Stimulated activated memory B cell treated with anti-CD40 and anti-IgM and Interleukin-4, amounts not matched to agents 10 μg/mL and 1 μg/mL and 100 μg/mL, for 72 hours (primary cell): Measurements from ENCODE around the gene ADAMTSL3.
"Not testable (repeated sequence)": the region's sequence is repeated elsewhere in the genome, so short reads cannot be mapped to it uniquely, and the experiment has no call there.

ENCODE experiments used
- ATAC-seq: fragments of 150-1000 bp; cut with Tn5 transposase; 2 replicates; pipeline ENCODE4 v1.10.0; 2021
- H3K27ac Mint-ChIP-seq: one replicate; pipeline ENCODE4 v1.8.0; 2022; ENCODE audit warnings: mild to moderate bottlenecking, mixed read lengths
- H3K27me3 Mint-ChIP-seq: one replicate; pipeline ENCODE4 v1.8.0; 2022; ENCODE audit warnings: mixed read lengths
- H3K36me3 Mint-ChIP-seq: one replicate; pipeline ENCODE4 v1.8.0; 2022; ENCODE audit warnings: mixed read lengths
- H3K4me1 Mint-ChIP-seq: one replicate; pipeline ENCODE4 v1.8.0; 2022; ENCODE audit warnings: mixed read lengths
- H3K4me3 Mint-ChIP-seq: one replicate; pipeline ENCODE4 v1.8.0; 2022; ENCODE audit warnings: mild to moderate bottlenecking, moderate library complexity, mixed read lengths
- H3K9me3 Mint-ChIP-seq: one replicate; pipeline ENCODE4 v1.8.0; 2022; ENCODE audit warnings: mixed read lengths

ADAMTSL3 gene

GRCh38 chr15:83745771-83746170 lies 91.8 kb downstream of the ADAMTSL3 start:
- H3K27ac Mint-ChIP-seq, result no peak overlapping the region
- no peaks in the 10 kb centered on the region for H3K36me3 Mint-ChIP-seq
- H3K27me3 Mint-ChIP-seq, result no peaks in the 10 kb centered on the region

GRCh38 chr15:83746231-83746630 lies 92.3 kb downstream of the ADAMTSL3 start:
- no peak for ATAC-seq
- Mint-ChIP-seq H3K27me3 (no peaks in the 10 kb centered on the region), H3K9me3 (peaks cover 6% of the 10 kb centered on the region), H3K27ac (no peak overlapping the region), H3K4me3 (no peak overlapping the region), H3K36me3 (no peaks in the 10 kb centered on the region), H3K4me1 (no peaks in the 10 kb centered on the region)

More at GRCh38 chr15:83745771-83746170, 91.8 kb downstream of the ADAMTSL3 start:
- Mint-ChIP-seq H3K4me3 (no peak overlapping the region), H3K4me1 (no peaks in the 10 kb centered on the region), H3K9me3 (peaks cover 6% of the 10 kb centered on the region)
- no peak for ATAC-seq

GRCh38 chr15:83747050-83747717 lies 93.3 kb downstream of the ADAMTSL3 start:
- no peak overlapping the region for H3K27ac Mint-ChIP-seq
- ATAC-seq, result no peak
- H3K9me3 Mint-ChIP-seq, result peaks cover 6% of the 10 kb centered on the region
- H3K27me3 Mint-ChIP-seq, result no peaks in the 10 kb centered on the region
- no peaks in the 10 kb centered on the region for H3K36me3 Mint-ChIP-seq
- no peaks in the 10 kb centered on the region for H3K4me1 Mint-ChIP-seq
- H3K4me3 Mint-ChIP-seq, result no peak overlapping the region

GRCh38 chr15:83747718-83748110 lies 93.8 kb downstream of the ADAMTSL3 start:
- ATAC-seq, result no peak
- peaks cover 6% of the 10 kb centered on the region for H3K9me3 Mint-ChIP-seq
- no peaks in the 10 kb centered on the region for H3K4me1 Mint-ChIP-seq
- no peak overlapping the region for H3K4me3 Mint-ChIP-seq
- H3K27ac Mint-ChIP-seq, result no peak overlapping the region
- no peaks in the 10 kb centered on the region for H3K27me3 Mint-ChIP-seq
- no peaks in the 10 kb centered on the region for H3K36me3 Mint-ChIP-seq

GRCh38 chr15:83753872-83754493 lies 100.1 kb downstream of the ADAMTSL3 start:
- Mint-ChIP-seq H3K27ac (no peak overlapping the region), H3K9me3 (peaks cover 9% of the 10 kb centered on the region), H3K36me3 (no peaks in the 10 kb centered on the region), H3K27me3 (no peaks in the 10 kb centered on the region), H3K4me3 (no peak overlapping the region), H3K4me1 (no peaks in the 10 kb centered on the region)
- ATAC-seq, result no peak

DNA sequence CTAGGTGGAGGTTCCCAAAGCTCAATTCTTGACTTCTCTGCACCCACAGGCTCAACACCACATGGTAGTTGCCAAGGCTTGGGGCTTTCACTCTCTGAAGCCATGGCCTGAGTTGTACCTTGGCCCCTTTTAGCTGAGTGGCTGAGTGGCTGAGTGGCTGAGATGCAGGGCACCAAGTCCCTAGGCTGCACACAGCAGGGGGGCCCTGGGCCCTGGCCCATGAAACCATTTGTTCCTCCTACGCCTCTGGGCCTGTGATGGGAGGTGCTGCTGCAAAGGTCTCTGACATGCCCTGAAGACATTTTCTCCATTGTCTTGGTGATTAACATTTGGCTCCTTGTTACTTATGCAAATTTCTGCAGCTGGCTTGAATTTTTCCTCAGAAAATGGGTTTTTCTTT lies 103.4 kb downstream of the ADAMTSL3 start:
- not testable (repeated sequence) for H3K4me1 Mint-ChIP-seq, H3K4me3 Mint-ChIP-seq, H3K27ac Mint-ChIP-seq, H3K27me3 Mint-ChIP-seq, ATAC-seq, H3K36me3 Mint-ChIP-seq
- peaks cover 15% of the 10 kb centered on the region for H3K9me3 Mint-ChIP-seq

DNA sequence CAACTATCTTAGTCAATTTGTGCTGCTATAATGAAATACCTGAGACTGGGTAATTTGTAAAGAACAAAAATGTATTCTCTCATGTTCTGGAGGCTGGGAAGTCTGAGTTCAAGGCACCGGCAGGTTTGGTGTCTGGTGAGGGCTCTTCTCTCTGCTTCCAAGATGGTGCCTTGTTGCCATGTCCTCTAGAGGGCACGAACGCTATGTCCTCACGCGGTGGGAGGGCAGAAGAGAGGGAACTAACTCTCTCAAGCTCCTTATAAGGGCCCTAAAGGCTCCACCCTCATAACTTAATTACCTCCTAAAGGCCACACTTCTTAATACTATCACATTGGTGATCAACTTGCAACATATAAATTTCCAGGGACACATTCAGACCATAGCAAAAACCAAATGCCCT lies 108.4 kb downstream of the ADAMTSL3 start:
- no peak for ATAC-seq
- no peak overlapping the region for H3K4me3 Mint-ChIP-seq
- H3K27me3 Mint-ChIP-seq, result no peaks in the 10 kb centered on the region
- no peak overlapping the region for H3K27ac Mint-ChIP-seq
- no peaks in the 10 kb centered on the region for H3K36me3 Mint-ChIP-seq
- no peaks in the 10 kb centered on the region for H3K4me1 Mint-ChIP-seq
- peaks cover 12% of the 10 kb centered on the region for H3K9me3 Mint-ChIP-seq

DNA sequence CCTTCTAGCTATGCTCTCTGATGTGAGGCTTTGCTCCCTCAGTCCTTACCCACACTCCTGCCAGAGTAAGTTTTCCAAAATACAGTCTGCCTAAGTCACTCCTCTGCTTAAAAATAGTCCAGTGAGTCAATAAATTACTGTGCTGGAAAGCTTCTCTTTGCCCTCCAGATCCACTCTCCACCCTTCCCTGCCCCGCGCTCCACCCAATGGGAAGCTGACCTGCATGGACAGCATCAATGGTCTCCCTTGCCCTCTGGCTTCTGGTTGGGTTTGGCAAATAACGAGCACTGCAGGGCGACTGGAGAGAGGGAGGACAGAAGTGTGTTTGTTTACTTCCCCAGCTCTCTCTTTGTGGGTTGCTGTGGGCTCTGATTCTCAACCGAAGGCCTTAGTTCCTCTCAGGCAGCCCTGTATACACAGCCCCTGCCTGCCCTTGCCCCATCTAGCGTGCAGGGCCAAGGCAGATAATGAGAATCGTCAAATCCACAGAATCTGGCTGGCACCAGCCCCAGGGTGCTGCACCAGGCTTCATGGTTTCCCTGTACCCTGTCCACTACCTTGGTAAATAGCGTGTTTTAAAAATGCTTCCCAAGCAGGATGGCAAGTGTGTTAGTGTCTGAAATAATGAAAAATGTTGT lies 110.4 kb downstream of the ADAMTSL3 start:
- no peaks in the 10 kb centered on the region for H3K4me1 Mint-ChIP-seq
- no peaks in the 10 kb centered on the region for H3K36me3 Mint-ChIP-seq
- H3K4me3 Mint-ChIP-seq, result no peak overlapping the region
- no peak overlapping the region for H3K27ac Mint-ChIP-seq
- no peaks in the 10 kb centered on the region for H3K27me3 Mint-ChIP-seq
- ATAC-seq, result no peak
- H3K9me3 Mint-ChIP-seq, result peaks cover 11% of the 10 kb centered on the region

GRCh38 chr15:83766339-83766738 lies 112.4 kb downstream of the ADAMTSL3 start:
- Mint-ChIP-seq H3K9me3 (peaks cover 7% of the 10 kb centered on the region), H3K4me1 (no peaks in the 10 kb centered on the region), H3K4me3 (no peak overlapping the region)

DNA sequence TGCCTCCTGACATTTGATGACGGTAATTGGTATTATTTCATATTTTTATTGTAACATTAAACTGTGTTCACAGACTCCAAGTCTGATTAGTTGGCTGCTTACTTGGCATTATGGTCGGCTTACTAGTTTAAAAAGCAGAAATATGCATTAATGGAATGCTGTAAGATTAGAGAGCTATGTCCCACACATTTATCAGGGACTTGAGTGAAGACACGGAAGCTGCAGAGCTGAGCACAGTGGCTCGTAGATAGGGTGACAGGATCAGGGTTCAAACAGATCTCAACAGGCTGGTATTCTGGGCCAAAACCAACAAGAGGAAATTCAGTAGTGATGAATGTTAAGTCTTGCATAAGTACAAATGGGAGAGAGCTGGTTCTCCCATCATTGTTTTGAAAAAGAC lies 113.8 kb downstream of the ADAMTSL3 start:
- Mint-ChIP-seq H3K9me3 (peaks cover 6% of the 10 kb centered on the region), H3K4me1 (no peaks in the 10 kb centered on the region), H3K4me3 (no peak overlapping the region), H3K36me3 (no peaks in the 10 kb centered on the region), H3K27me3 (no peaks in the 10 kb centered on the region), H3K27ac (no peak overlapping the region)
- ATAC-seq, result no peak

More at GRCh38 chr15:83766339-83766738, 112.4 kb downstream of the ADAMTSL3 start:
- Mint-ChIP-seq H3K27me3 (no peaks in the 10 kb centered on the region), H3K27ac (no peak overlapping the region), H3K36me3 (no peaks in the 10 kb centered on the region)
- ATAC-seq, result no peak

DNA sequence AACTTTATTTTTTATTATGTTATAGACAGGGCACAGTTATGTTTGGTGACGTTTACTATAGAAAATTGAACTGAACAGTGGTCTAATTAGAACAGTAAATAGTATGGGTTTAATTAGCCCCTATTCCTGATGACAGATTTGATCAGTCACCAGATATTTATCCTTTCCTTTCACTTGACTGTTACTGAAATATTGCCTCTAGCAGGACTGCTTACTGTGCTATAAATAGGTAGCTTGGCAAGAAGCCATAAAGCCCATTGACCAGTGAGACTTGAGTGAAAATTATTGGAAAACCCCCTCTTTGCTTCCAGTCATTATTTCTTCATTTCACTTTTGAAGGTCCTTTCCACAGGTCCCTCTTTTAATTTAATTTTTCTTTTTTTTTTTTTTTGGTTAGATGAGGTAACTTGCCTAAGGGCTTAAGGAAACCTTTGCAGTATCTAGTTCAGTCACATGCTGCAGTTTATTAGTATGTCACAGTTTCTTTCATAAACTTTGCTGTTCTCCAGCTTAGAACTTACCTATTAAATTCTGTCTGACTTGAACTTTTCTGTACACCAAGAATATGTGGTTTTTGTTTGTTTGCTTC lies 115.6 kb downstream of the ADAMTSL3 start:
- no peak for ATAC-seq
- Mint-ChIP-seq H3K27me3 (peaks cover 8% of the 10 kb centered on the region), H3K36me3 (no peaks in the 10 kb centered on the region), H3K27ac (no peak overlapping the region), H3K9me3 (peaks cover 6% of the 10 kb centered on the region), H3K4me1 (no peaks in the 10 kb centered on the region), H3K4me3 (no peak overlapping the region)

GRCh38 chr15:83775738-83776137 lies 121.8 kb downstream of the ADAMTSL3 start:
- no peak overlapping the region for H3K27ac Mint-ChIP-seq
- ATAC-seq, result no peak
- no peak overlapping the region for H3K4me3 Mint-ChIP-seq
- peaks cover 8% of the 10 kb centered on the region for H3K27me3 Mint-ChIP-seq
- no peaks in the 10 kb centered on the region for H3K36me3 Mint-ChIP-seq
- peaks cover 6% of the 10 kb centered on the region for H3K9me3 Mint-ChIP-seq
- H3K4me1 Mint-ChIP-seq, result no peaks in the 10 kb centered on the region

DNA sequence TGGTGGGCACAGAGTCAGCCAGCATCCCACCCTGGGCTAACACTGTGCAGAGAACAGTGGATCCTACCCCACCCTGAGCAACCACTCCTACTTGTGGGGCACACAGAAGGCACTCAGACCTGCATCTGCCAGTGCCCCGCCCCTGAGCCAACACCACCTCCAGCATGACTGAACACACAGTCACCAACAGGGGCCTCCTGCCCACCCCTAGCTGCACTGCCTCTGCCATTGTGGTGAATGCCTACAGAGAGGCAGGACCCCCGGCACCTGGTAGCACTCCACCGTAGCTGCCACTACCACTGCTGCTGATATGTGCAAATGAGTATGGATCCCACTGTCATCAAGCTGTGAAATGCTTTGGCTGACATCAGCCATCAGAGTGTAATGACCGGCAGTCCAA lies 123.1 kb downstream of the ADAMTSL3 start:
- Mint-ChIP-seq H3K9me3 (peaks cover 6% of the 10 kb centered on the region), H3K36me3 (no peaks in the 10 kb centered on the region), H3K27ac (no peak overlapping the region), H3K4me3 (no peak overlapping the region), H3K4me1 (no peaks in the 10 kb centered on the region), H3K27me3 (peaks cover 8% of the 10 kb centered on the region)
- no peak for ATAC-seq

- ATAC-seq, result no peak
- no peak overlapping the region for H3K4me3 Mint-ChIP-seq
- H3K27ac Mint-ChIP-seq, result no peak overlapping the region
- H3K27me3 Mint-ChIP-seq, result peaks cover 4% of the 10 kb centered on the region
- no peaks in the 10 kb centered on the region for H3K4me1 Mint-ChIP-seq
- no peaks in the 10 kb centered on the region for H3K36me3 Mint-ChIP-seq
- H3K9me3 Mint-ChIP-seq, result peaks cover 22% of the 10 kb centered on the region
These were observed 129.3 kb downstream of the ADAMTSL3 start for GRCh38 chr15:83783227-83783626.

DNA sequence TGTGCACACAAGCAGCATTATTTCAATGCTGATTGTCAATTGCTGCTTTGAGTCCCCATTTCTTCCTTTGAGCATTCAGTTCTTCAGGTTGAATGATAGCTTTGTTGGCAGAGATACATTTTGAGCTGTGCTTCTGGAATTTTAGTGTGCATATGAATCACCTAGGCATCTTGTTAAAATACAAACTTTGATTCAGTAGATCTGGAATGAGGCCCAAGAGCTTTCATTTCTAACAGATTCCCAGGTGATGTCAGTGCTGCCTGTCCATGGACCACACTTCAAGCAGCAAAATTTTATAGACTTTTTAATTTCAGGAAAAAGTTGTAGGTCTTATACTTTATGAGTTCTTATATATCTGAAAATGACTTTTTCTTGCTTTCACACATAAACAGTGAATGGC lies 131.1 kb downstream of the ADAMTSL3 start:
- Mint-ChIP-seq H3K27me3 (peaks cover 16% of the 10 kb centered on the region), H3K36me3 (no peaks in the 10 kb centered on the region)

More for the DNA sequence above, 131.1 kb downstream of the ADAMTSL3 start:
- ATAC-seq, result no peak
- Mint-ChIP-seq H3K4me3 (no peak overlapping the region), H3K27ac (no peak overlapping the region), H3K9me3 (peaks cover 16% of the 10 kb centered on the region), H3K4me1 (no peaks in the 10 kb centered on the region)
